Measurements from ENCODE around the gene FOXP1. TPM values are rescaled to one million over a fixed set of nuclear protein-coding genes. Genes with fewer than 3 reads are reported as not detected.
A peak's percentile ranks its signal among the peaks of the same experiment; 100 is the strongest.

The FOXP1 gene
- total RNA-seq, 2 experiments from 2014 or later, result 203 to 205 TPM

DNA sequence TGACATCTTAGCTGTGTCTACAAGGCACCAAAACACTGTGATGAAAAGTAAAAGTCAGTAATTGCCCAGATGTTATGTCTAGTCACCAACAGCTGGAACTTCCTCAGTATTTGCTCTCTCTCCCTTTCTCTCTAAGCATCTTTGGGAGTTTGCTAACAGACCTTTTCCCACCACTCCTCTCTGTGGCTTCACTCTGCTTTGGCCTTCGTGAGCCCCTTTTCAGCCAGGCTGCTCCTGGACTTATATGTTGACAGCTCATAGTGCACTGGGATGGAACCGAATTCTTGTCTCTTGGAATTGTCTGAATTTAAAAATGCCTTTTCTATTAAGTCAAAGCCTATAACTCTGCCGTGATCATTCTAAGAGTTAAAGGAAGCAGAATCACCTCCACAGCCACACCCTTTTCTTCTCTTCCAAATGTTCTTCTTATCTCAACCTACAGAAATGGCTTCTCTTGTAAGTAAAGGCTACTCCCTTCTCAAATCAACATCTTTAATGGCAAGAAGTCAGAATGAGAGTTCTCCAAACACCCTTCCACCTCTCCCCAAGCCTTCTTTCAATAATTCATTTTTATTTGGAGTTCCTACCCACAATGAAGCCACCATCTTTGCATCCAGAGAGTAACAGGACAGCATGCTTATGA is 17.2 kb upstream of the FOXP1 start:
- Mint-ChIP-seq H3K4me1 (peaks cover 10% of the 10 kb centered on the region), H3K36me3 (peaks cover 9% of the 10 kb centered on the region), H3K9me3 (peaks cover 3% of the 10 kb centered on the region), H3K27ac (no peak overlapping the region), H3K4me3 (no peak overlapping the region), H3K27me3 (no peaks in the 10 kb centered on the region)
- DNase-seq, result no peak

DNA sequence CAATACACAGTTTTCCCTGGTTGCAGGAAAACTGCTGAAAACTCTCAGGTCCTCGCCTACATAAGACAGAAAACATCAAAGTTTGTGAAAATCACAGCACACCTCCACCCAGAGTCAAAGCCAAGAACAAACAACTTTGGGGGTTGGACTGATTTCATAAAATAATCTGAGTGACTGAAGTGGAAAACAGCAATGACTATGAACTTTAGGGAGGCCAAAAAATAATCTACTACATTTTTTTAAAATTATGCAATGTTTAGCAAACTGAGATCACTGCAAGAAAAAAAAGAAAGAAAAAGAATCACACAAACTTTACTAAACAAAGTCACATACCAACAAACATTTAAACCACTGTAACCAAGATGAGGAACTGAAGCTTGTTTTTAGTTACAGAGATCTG is 15.9 kb upstream of the FOXP1 start:
- no peak for DNase-seq
- Mint-ChIP-seq H3K4me1 (peaks cover 10% of the 10 kb centered on the region), H3K4me3 (no peak overlapping the region), H3K27me3 (no peaks in the 10 kb centered on the region), H3K9me3 (peaks cover 10% of the 10 kb centered on the region), H3K36me3 (peaks cover 20% of the 10 kb centered on the region), H3K27ac (no peak overlapping the region)

DNA sequence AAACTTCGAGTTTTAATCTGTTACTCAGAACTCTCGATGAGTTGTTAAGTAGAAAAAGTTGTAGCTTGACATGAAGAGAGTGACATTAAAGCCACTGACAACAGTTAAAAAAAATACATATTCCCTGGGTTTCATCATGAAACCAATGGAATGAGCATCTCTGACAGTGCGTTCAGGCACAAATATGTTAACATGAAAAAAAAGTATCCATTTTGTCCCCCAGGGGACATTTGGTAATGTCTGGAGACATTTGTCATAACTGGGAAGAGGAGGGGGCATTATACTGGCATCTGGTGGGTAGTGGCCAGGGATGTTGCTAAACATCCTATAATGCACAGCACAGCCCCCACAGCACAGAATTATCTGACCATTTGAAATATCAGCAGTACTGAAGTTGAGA is 14.8 kb upstream of the FOXP1 start:
- H3K4me3 Mint-ChIP-seq, result no peak overlapping the region
- DNase-seq, result no peak
- H3K9me3 Mint-ChIP-seq, result peaks cover 10% of the 10 kb centered on the region

DNA sequence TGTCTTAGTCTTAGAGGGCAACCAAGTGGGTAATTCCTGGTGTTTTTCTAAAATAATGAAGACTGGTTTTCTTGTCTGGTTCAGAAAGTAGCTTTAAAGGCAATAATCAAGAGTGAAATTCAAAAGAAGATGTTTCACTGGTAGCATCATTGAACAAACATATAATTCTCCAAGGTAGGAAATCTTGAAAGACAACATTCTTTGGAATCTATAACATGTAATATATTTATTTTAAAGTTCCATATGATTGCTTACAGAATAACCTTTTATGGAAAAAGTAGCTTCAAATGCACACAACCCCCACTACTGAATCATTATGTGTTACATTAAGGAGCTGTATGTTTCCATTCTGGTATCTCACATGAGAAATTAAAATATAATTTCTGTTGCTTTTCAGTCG is 13.8 kb upstream of the FOXP1 start:
- Mint-ChIP-seq H3K4me1 (peaks cover 10% of the 10 kb centered on the region), H3K4me3 (no peak overlapping the region), H3K27ac (no peak overlapping the region), H3K9me3 (peaks cover 9% of the 10 kb centered on the region), H3K36me3 (peaks cover 23% of the 10 kb centered on the region), H3K27me3 (no peaks in the 10 kb centered on the region)
- DNase-seq, result no peak

More for the DNA sequence above, 14.8 kb upstream of the FOXP1 start:
- peaks cover 10% of the 10 kb centered on the region for H3K4me1 Mint-ChIP-seq
- peaks cover 25% of the 10 kb centered on the region for H3K36me3 Mint-ChIP-seq
- no peaks in the 10 kb centered on the region for H3K27me3 Mint-ChIP-seq
- no peak overlapping the region for H3K27ac Mint-ChIP-seq

DNA sequence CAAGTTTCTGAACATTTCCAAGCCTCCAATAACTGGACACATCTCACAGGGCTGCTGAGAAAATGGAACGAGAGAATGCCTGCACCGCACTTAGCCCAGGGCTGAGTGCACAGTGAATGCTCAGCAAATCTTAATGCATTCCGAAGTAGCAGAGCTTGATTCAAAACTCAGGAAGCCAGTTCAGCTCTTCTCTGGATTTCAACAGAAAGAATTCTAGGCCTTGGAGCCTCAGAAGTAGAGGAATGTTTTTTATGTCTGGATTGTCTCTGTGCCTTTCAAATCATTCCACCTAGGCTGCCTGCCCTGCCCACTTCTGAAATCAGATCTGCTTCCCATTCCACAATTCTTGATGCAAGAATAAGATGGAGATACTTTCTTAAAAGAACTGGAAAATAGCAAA is 9.6 kb upstream of the FOXP1 start:
- Mint-ChIP-seq H3K27ac (no peak overlapping the region), H3K27me3 (no peaks in the 10 kb centered on the region), H3K9me3 (peaks cover 6% of the 10 kb centered on the region), H3K36me3 (peaks cover 16% of the 10 kb centered on the region), H3K4me3 (no peak overlapping the region), H3K4me1 (peaks cover 22% of the 10 kb centered on the region)
- DNase-seq, result no peak

DNA sequence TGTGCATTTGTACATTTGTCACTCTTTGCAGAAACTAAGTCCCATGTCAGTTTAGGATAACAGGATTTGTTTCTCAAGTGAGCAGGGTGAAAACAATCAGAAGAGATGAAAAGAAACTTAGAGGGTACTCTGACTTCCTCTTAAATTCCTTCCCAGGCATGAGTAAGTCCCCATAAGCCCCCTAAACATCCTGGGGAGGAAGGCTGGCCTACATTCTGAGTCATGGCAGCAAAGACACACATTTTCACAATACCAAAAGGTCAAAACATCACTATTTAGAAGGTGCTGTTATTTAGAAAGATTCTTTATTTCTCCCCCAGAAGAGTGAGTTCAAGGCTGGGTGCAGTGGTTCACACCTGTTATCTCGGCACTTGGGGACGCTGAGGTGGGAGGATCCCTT is 7.6 kb upstream of the FOXP1 start:
- peaks cover 16% of the 10 kb centered on the region for H3K36me3 Mint-ChIP-seq

DNA sequence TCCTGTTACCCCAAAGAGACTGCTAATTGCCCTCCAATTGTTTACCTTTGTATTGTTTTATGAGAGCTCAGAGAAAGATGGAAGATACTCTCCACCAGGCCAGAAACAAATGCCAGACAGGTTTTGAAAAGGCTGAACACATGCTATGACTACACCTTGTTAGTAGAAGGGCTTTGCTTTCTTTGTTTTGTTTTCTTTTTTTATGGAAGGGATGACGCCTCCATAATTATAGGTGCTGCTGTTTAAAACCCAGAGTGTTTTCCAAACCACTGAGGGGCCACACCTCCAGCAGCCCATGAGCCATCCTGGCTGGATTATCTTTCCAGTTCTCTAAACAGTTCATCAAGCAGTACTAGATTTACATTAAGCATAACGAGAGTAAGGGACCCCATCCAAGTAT is 5.6 kb upstream of the FOXP1 start:
- Mint-ChIP-seq H3K36me3 (peaks cover 5% of the 10 kb centered on the region), H3K4me1 (peaks cover 60% of the 10 kb centered on the region), H3K27me3 (no peaks in the 10 kb centered on the region), H3K27ac (no peak overlapping the region), H3K9me3 (no peaks in the 10 kb centered on the region), H3K4me3 (no peak overlapping the region)
- no peak for DNase-seq

More for the DNA sequence above, 7.6 kb upstream of the FOXP1 start:
- Mint-ChIP-seq H3K27me3 (no peaks in the 10 kb centered on the region), H3K4me3 (no peak overlapping the region), H3K4me1 (peaks cover 40% of the 10 kb centered on the region), H3K9me3 (peaks cover 6% of the 10 kb centered on the region), H3K27ac (no peak overlapping the region)
- DNase-seq, result no peak

DNA sequence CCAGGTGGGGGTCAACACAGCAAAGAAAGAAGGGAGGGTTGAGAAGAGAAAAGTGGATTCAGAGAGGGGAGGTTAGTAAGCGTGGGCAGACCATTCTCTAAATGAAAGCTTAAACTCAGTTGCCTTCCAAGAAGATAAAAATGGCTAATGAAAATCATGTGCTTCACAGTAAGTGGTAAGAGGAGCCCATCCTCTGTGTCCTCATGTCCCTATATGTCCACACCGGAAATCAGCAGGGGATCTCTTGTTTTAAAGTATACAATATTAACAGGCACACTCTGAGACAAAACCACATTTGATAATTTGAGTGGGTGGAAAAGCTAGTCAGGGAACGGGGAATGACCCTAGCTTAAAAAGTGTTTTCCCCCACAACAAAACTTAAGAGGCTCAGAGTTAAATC is 4.4 kb upstream of the FOXP1 start:
- H3K4me1 Mint-ChIP-seq, result peaks cover 60% of the 10 kb centered on the region
- peak overlapping the region; percentile 58 for H3K27ac Mint-ChIP-seq
- no peak for DNase-seq
- H3K27me3 Mint-ChIP-seq, result no peaks in the 10 kb centered on the region
- peaks cover 5% of the 10 kb centered on the region for H3K36me3 Mint-ChIP-seq
- no peaks in the 10 kb centered on the region for H3K9me3 Mint-ChIP-seq
- H3K4me3 Mint-ChIP-seq, result no peak overlapping the region

DNA sequence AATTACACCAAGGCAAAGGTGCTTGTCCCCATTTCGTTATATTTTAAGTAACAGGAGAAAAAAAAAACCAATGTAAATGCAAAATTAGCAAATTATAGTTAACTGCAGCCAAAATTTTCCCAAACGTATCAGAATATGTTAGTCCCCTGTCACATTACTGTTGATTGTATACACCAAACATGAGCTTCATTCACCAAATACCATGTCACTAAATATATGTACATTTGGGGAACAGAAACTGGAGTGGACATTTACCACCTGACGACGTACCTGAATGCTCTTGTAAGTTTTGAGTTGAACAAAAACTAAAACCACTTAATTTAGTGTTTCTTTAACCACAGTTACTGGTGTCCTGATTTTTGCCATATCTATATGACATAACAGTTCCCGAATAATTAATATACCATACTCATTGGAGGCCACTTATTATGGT is 3.3 kb upstream of the FOXP1 start:
- peak overlapping the region; percentile 25 for H3K27ac Mint-ChIP-seq
- DNase-seq, result no peak
- peaks cover 4% of the 10 kb centered on the region for H3K27me3 Mint-ChIP-seq
- peaks cover 14% of the 10 kb centered on the region for H3K36me3 Mint-ChIP-seq
- H3K4me1 Mint-ChIP-seq, result peaks cover 58% of the 10 kb centered on the region
- H3K4me3 Mint-ChIP-seq, result no peak overlapping the region
- H3K9me3 Mint-ChIP-seq, result no peaks in the 10 kb centered on the region

DNA sequence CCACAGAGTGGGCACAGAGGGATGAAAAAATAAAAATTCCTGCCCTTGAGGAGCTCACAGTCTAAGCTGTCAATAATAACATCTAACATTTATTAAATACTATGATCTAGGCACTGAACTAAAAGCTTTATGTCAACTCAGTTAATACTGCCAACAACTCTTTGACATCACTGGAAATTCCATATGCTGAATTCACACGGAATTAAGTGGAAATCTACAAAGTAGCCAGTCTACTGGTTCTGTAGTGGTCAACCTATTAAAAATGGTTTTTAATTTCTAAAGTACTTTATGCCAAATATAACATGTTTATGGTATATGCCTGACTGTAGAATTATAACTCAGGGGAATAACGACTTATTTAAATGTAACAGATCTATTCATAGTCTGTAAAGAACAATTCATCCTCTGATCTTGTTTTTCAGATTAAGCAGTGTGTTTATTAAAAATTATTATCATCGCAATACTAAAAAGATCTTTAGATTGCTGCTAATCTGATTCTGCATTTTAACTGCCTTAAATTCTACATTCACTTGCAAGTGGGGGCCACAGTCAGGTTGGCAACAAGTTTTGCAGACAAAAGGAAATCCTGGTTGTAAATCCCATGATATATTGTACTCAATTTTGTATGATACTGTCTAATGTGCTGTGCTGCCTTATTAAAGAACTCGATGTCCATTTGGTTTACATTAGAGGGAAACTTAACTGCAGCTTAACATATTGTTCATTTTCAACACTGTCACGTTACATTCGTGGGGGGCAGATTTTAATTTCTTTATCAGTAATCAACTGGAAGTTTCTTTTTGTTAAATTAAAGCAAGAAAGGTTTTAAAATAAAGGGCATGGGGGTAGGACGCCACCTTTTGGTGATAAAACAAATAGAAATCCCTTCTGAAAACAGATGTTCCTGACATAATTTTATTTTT is 2.6 kb upstream of the FOXP1 start:
- Mint-ChIP-seq H3K27ac (peak overlapping the region; percentile 94), H3K36me3 (peaks cover 17% of the 10 kb centered on the region), H3K9me3 (no peaks in the 10 kb centered on the region), H3K27me3 (peaks cover 4% of the 10 kb centered on the region), H3K4me3 (peak overlapping the region; percentile 87), H3K4me1 (peaks cover 52% of the 10 kb centered on the region)
- no peak for DNase-seq

DNA sequence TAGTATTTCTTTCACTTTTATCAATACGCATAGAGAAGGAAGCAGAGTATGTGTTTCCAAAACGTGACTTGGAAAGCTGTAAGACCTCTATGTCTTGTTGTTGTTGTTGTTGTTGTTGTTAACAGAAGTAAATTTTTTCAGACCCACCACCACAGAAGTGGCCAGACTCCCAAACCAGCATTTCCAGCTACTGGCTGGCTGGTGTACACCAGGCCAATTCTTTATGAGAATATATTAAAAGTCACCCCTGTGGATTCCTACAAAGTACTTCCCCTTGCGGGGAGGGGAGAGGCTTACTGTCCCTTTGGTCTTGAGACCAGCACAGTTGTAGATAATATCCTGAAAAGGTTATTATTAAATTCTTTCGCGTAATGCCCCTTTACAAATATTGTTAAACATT is 1.6 kb upstream of the FOXP1 start:
- DNase-seq, result no peak
- peaks cover 54% of the 10 kb centered on the region for H3K4me1 Mint-ChIP-seq
- H3K4me3 Mint-ChIP-seq, result peak overlapping the region; percentile 87

DNA sequence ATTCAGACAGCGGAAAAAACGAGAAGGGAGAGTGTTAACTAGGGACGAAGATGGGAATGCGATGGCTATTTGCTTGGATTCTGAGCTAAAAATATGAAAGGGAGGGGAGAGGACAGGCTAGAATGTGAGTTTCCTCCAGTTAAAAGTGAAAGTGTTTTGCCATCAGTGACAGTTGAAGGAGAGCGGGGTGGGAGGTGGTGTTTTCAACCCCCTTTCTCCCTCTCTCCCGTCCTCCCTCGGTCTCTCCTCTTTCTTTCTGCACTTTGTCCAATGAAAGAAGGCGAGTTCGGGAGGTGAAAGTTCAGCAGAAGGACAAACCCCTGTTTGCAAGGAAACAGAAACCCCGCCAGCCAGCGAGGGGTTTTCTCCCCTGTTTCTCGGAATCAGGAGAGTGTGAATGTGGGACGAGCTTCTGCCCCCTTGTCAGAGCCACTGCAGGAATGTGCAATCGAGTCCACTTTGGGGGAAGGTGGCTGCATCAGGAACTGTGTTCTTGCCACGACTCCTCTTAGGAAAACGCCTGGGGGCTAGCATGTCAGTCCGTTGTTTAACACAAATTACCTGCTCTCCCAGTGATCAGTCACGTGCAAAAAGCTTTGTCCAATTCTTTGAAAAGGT is 975 bp upstream of the FOXP1 start:
- H3K4me1 Mint-ChIP-seq, result peaks cover 60% of the 10 kb centered on the region
- peak overlapping the region; percentile 94 for H3K27ac Mint-ChIP-seq
- H3K36me3 Mint-ChIP-seq, result peaks cover 30% of the 10 kb centered on the region
- peak; percentile 79 for DNase-seq
- H3K9me3 Mint-ChIP-seq, result no peaks in the 10 kb centered on the region
- H3K27me3 Mint-ChIP-seq, result peaks cover 4% of the 10 kb centered on the region
- peak overlapping the region; percentile 87 for H3K4me3 Mint-ChIP-seq

More for the DNA sequence above, 1.6 kb upstream of the FOXP1 start:
- peaks cover 25% of the 10 kb centered on the region for H3K36me3 Mint-ChIP-seq
- peak overlapping the region; percentile 94 for H3K27ac Mint-ChIP-seq
- peaks cover 4% of the 10 kb centered on the region for H3K27me3 Mint-ChIP-seq
- no peaks in the 10 kb centered on the region for H3K9me3 Mint-ChIP-seq

DNA sequence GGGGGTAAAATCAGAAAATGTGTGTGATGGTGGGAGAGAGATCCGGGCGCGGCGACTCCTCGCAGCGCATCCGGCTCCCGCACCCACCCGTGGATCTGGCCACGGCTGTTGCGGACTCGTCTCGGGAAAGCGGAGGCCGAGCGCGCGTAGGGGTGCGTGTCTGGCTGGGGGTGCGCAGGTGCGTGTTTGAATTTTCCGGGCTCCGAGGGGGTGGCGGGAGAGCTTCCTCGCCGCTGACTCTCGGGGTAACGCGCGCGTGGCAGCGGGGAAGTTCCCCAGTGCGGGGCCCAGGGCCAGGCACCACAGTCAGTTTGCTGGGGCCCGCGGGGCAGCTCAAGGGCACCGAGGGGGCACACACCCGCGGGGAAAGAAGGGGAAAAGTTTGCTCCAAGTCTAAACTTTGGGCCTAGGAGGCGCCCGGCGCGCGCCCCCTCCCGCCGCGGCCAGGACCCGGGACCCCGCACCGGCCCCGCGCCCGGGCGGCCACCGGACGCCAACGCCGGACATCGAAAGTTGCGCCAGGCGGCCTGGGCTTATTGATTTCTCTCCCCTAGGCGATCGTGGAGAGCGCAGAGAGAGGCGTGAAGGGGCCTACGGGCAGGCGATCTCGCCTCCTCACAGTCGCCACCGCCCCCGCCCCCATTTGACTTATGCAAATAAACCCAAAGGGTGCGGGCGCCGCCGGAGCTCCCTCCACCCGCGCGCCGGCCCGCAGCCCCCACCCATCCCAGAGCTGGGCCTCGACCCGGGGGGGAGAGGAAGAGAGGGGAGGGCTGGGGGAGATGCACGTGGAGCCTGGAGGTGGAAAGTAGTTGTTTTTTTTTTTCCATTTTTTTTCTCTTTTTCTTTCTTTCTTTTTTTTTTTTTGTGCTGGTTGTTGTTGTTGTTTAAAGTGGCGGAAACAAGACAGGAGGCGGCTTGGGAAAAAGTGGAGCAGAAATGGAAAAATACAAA is 639 bp downstream of the FOXP1 start:
- H3K36me3 Mint-ChIP-seq, result peaks cover 34% of the 10 kb centered on the region
- DNase-seq, result peak; percentile 76
- peaks cover 60% of the 10 kb centered on the region for H3K4me1 Mint-ChIP-seq
- H3K27ac Mint-ChIP-seq, result peak overlapping the region; percentile 98
- peaks cover 4% of the 10 kb centered on the region for H3K27me3 Mint-ChIP-seq
- H3K9me3 Mint-ChIP-seq, result no peaks in the 10 kb centered on the region
- peak overlapping the region; percentile 96 for H3K4me3 Mint-ChIP-seq

DNA sequence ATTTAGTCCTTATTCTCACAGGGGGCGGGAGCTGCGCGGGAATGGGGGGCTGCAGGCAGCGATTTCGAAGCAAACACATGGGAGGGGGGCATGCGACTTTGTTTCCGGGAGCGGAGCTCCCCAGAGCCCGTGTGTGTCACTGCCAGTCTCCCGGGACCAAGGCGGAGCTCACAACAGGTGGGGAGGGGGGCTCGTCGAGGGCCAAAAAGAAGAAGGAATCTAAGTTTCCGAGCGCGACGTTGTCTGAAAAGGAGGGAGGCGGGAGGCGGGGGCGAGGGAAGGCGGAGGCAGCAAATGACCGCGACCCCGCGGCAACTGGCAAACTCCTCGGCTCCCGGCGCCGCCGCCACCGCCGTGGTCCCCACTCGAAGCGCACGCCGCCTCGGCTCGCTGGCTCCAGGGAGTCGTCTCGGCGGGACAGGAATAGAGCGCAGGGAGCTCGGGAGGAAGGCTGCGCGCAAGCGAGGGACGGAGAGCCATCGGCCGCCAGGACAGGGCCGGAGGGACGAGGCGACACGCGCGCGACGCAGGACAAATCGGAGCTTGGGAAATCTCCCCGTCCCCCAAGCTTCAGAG is 1.4 kb downstream of the FOXP1 start:
- Mint-ChIP-seq H3K27me3 (peaks cover 4% of the 10 kb centered on the region), H3K36me3 (peaks cover 41% of the 10 kb centered on the region), H3K4me1 (peaks cover 62% of the 10 kb centered on the region), H3K27ac (peak overlapping the region; percentile 98), H3K9me3 (no peaks in the 10 kb centered on the region), H3K4me3 (peak overlapping the region; percentile 96)
- peak; percentile 61 for DNase-seq

Measured in activated naive CD8-positive, alpha-beta T cell treated with anti-CD3 and anti-CD28 coated beads for 36 hours (primary cell).